HG03342 (cell line): ENCODE data around the gene KANK4.
"Not testable (repeated sequence)": the region's sequence is repeated elsewhere in the genome, so short reads cannot be mapped to it uniquely, and the experiment has no call there.

ENCODE experiments used
- ATAC-seq: cut with Tn5 transposase; IDR thresholded peaks from one replicate; pipeline ENCODE4 v1.9.1; 2021; ENCODE audit warnings: mild to moderate bottlenecking, moderate library complexity; ENCODE audit not compliant: unreplicated experiment

The KANK4 gene

GRCh38 chr1:62241371-62242131 is 77.7 kb downstream of the KANK4 start:
- ATAC-seq, result no peak

- ATAC-seq, result no peak
Observed at GRCh38 chr1:62240651-62241370, 78.4 kb downstream of the KANK4 start.

- ATAC-seq, result not testable (repeated sequence)
Observed at GRCh38 chr1:62239652-62240403, 79.4 kb downstream of the KANK4 start.

GRCh38 chr1:62238507-62238906 is 80.7 kb downstream of the KANK4 start:
- ATAC-seq, result no peak

GRCh38 chr1:62237950-62238374 is 81.3 kb downstream of the KANK4 start:
- ATAC-seq, result no peak

GRCh38 chr1:62237361-62237760 is 81.9 kb downstream of the KANK4 start:
- no peak for ATAC-seq

- no peak for ATAC-seq
Observed at GRCh38 chr1:62235576-62235975, 83.7 kb downstream of the KANK4 start.

GRCh38 chr1:62234688-62235087 is 84.5 kb downstream of the KANK4 start:
- no peak for ATAC-seq

- no peak for ATAC-seq
Observed at GRCh38 chr1:62233926-62234450, 85.2 kb downstream of the KANK4 start.

GRCh38 chr1:62232871-62233278 is 86.4 kb downstream of the KANK4 start:
- no peak for ATAC-seq

- ATAC-seq, result no peak
Observed at GRCh38 chr1:62230718-62231117, 88.5 kb downstream of the KANK4 start.

GRCh38 chr1:62229932-62230331 is 89.3 kb downstream of the KANK4 start:
- ATAC-seq, result no peak

GRCh38 chr1:62229468-62229867 is 89.8 kb downstream of the KANK4 start:
- no peak for ATAC-seq

- ATAC-seq, result no peak
Observed at GRCh38 chr1:62228883-62229187, 90.4 kb downstream of the KANK4 start.

GRCh38 chr1:62228136-62228882 is 90.9 kb downstream of the KANK4 start:
- no peak for ATAC-seq

GRCh38 chr1:62227496-62227895 is 91.7 kb downstream of the KANK4 start:
- no peak for ATAC-seq

- ATAC-seq, result no peak
Observed at GRCh38 chr1:62224182-62224581, 95.1 kb downstream of the KANK4 start.

GRCh38 chr1:62222321-62222720 is 96.9 kb downstream of the KANK4 start:
- ATAC-seq, result no peak

- ATAC-seq, result no peak
Observed at GRCh38 chr1:62221171-62221570, 98.1 kb downstream of the KANK4 start.

GRCh38 chr1:62220456-62220855 is 98.8 kb downstream of the KANK4 start:
- not testable (repeated sequence) for ATAC-seq

- no peak for ATAC-seq
Observed at GRCh38 chr1:62218604-62219003, 100.6 kb downstream of the KANK4 start.
